NCI-H748 treated with DMSO at 0.1 percent for 48 hours (cell line): Measurements from ENCODE around the gene PLK3.
A peak's percentile ranks its signal among the peaks of the same experiment; 100 is the strongest.
"Not testable (repeated sequence)": the region's sequence is repeated elsewhere in the genome, so short reads cannot be mapped to it uniquely, and the experiment has no call there.

ENCODE experiments used
- DNase-seq: peaks from one replicate; lab custom pipeline; 2025; lab: John Stamatoyannopoulos, UW

The PLK3 gene

GRCh38 chr1:44828003-44828651 lies 27.9 kb downstream of the PLK3 start:
- no peak for DNase-seq

GRCh38 chr1:44828841-44829440 lies 28.8 kb downstream of the PLK3 start:
- no peak for DNase-seq

GRCh38 chr1:44829506-44830384 lies 29.6 kb downstream of the PLK3 start:
- DNase-seq: no peak

GRCh38 chr1:44830900-44831304 lies 30.7 kb downstream of the PLK3 start:
- DNase-seq: no peak

- DNase-seq: no peak
Measured at GRCh38 chr1:44831516-44831915, 31.3 kb downstream of the PLK3 start.

- DNase-seq: no peak
Measured at GRCh38 chr1:44832056-44832705, 32.0 kb downstream of the PLK3 start.

- DNase-seq: no peak
Measured at GRCh38 chr1:44834328-44834727, 34.2 kb downstream of the PLK3 start.

GRCh38 chr1:44835738-44836675 lies 35.8 kb downstream of the PLK3 start:
- DNase-seq: peak; percentile 55

- not testable (repeated sequence) for DNase-seq
Measured at GRCh38 chr1:44838294-44838693, 38.1 kb downstream of the PLK3 start.

GRCh38 chr1:44839576-44839975 lies 39.4 kb downstream of the PLK3 start:
- no peak for DNase-seq

- peak; percentile 5 for DNase-seq
Measured at GRCh38 chr1:44842486-44842861, 42.3 kb downstream of the PLK3 start.

GRCh38 chr1:44842862-44843655 lies 42.9 kb downstream of the PLK3 start, which contains the start of gene PTCH2:
Gene PTCH2, minus strand, starts transcription at chr1:44843253. Its CDS starts 321 bp downstream, at chr1:44842932.
- DNase-seq: peak; percentile 30

GRCh38 chr1:44846985-44847384 lies 46.8 kb downstream of the PLK3 start:
- DNase-seq: no peak

GRCh38 chr1:44847845-44848244 lies 47.7 kb downstream of the PLK3 start:
- DNase-seq: no peak

GRCh38 chr1:44848456-44849181 lies 48.4 kb downstream of the PLK3 start:
- DNase-seq: no peak

GRCh38 chr1:44849575-44850132 lies 49.5 kb downstream of the PLK3 start:
- no peak for DNase-seq

- no peak for DNase-seq
Measured at GRCh38 chr1:44851308-44851707, 51.1 kb downstream of the PLK3 start.

- no peak for DNase-seq
Measured at GRCh38 chr1:44853201-44853600, 53.0 kb downstream of the PLK3 start.

- DNase-seq: no peak
Measured at GRCh38 chr1:44854970-44855369, 54.8 kb downstream of the PLK3 start.
